Measurements from ENCODE around the gene DAB2IP.

DNA sequence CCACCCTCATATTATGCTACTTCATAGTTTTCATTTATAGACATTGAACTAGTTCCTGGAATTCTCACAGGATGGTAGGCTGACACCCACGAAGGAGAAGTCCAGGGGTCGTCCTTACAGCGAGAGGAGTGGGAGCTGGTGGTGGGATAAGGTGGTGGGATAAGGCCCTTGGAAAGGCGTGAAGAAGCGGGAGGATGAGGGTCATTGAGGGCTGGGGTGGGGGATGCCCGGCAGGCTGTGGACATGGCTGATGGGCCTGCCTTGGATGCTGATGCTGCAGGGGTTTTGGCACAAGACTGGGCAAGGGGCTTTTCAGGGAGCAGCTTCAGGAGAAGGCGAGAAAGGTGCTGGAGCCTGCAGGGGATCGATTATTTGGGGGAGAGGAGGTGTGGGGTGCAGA, 9.4 kb downstream of the DAB2IP start:
- TF ChIP-seq E2F1 (CRISPR knock-in tag; IDR thresholded peaks at IDR 0.05) (no peak), CBFB (CRISPR knock-in tag; IDR thresholded peaks at IDR 0.05; ENCODE audit: low read depth) (no peak), MAX (CRISPR knock-in tag; IDR thresholded peaks at IDR 0.05) (no peak), ELF4 (CRISPR knock-in tag; IDR thresholded peaks at IDR 0.05; ENCODE audit: low read depth) (no peak), ZNF671 (CRISPR knock-in tag; IDR thresholded peaks at IDR 0.05) (no peak)
- TF ChIP-seq, protein P1, sequence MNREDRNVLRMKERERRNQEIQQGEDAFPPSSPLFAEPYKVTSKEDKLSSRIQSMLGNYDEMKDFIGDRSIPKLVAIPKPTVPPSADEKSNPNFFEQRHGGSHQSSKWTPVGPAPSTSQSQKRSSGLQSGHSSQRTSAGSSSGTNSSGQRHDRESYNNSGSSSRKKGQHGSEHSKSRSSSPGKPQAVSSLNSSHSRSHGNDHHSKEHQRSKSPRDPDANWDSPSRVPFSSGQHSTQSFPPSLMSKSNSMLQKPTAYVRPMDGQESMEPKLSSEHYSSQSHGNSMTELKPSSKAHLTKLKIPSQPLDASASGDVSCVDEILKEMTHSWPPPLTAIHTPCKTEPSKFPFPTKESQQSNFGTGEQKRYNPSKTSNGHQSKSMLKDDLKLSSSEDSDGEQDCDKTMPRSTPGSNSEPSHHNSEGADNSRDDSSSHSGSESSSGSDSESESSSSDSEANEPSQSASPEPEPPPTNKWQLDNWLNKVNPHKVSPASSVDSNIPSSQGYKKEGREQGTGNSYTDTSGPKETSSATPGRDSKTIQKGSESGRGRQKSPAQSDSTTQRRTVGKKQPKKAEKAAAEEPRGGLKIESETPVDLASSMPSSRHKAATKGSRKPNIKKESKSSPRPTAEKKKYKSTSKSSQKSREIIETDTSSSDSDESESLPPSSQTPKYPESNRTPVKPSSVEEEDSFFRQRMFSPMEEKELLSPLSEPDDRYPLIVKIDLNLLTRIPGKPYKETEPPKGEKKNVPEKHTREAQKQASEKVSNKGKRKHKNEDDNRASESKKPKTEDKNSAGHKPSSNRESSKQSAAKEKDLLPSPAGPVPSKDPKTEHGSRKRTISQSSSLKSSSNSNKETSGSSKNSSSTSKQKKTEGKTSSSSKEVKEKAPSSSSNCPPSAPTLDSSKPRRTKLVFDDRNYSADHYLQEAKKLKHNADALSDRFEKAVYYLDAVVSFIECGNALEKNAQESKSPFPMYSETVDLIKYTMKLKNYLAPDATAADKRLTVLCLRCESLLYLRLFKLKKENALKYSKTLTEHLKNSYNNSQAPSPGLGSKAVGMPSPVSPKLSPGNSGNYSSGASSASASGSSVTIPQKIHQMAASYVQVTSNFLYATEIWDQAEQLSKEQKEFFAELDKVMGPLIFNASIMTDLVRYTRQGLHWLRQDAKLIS (CRISPR knock-in tag; IDR thresholded peaks at IDR 0.05; ENCODE audit: borderline replicate concordance), result no peak
- TF ChIP-seq, protein P2, sequence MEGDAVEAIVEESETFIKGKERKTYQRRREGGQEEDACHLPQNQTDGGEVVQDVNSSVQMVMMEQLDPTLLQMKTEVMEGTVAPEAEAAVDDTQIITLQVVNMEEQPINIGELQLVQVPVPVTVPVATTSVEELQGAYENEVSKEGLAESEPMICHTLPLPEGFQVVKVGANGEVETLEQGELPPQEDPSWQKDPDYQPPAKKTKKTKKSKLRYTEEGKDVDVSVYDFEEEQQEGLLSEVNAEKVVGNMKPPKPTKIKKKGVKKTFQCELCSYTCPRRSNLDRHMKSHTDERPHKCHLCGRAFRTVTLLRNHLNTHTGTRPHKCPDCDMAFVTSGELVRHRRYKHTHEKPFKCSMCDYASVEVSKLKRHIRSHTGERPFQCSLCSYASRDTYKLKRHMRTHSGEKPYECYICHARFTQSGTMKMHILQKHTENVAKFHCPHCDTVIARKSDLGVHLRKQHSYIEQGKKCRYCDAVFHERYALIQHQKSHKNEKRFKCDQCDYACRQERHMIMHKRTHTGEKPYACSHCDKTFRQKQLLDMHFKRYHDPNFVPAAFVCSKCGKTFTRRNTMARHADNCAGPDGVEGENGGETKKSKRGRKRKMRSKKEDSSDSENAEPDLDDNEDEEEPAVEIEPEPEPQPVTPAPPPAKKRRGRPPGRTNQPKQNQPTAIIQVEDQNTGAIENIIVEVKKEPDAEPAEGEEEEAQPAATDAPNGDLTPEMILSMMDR (IDR thresholded peaks at IDR 0.05), result no peak
- TF ChIP-seq, protein P3, sequence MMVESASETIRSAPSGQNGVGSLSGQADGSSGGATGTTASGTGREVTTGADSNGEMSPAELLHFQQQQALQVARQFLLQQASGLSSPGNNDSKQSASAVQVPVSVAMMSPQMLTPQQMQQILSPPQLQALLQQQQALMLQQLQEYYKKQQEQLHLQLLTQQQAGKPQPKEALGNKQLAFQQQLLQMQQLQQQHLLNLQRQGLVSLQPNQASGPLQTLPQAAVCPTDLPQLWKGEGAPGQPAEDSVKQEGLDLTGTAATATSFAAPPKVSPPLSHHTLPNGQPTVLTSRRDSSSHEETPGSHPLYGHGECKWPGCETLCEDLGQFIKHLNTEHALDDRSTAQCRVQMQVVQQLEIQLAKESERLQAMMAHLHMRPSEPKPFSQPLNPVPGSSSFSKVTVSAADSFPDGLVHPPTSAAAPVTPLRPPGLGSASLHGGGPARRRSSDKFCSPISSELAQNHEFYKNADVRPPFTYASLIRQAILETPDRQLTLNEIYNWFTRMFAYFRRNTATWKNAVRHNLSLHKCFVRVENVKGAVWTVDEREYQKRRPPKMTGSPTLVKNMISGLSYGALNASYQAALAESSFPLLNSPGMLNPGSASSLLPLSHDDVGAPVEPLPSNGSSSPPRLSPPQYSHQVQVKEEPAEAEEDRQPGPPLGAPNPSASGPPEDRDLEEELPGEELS (CRISPR knock-in tag; IDR thresholded peaks at IDR 0.05), result no peak
